GM12891 (cell line): Measurements from ENCODE around the gene FMN1.

Experiments used
- POLR2A ChIP-seq: IDR thresholded peaks from 2 replicates; pipeline ENCODE4 v1.6.1; 2011; ENCODE audit warnings: low read depth, low read length, control low read depth
- POU2F2 ChIP-seq: IDR thresholded peaks from 2 replicates; pipeline ENCODE4 v1.6.1; 2011; ENCODE audit warnings: low read depth, mild to moderate bottlenecking, control low read depth, low read length, moderate library complexity
- TAF1 ChIP-seq: IDR thresholded peaks from 2 replicates; pipeline ENCODE4 v1.6.1; 2011; ENCODE audit warnings: low read depth, low read length, control low read depth

GRCh38 chr15:33188159-33188558, 6.4 kb downstream of the FMN1 start:
- TF ChIP-seq POLR2A (no peak), POU2F2 (no peak), TAF1 (no peak)
